CD4-positive, alpha-beta T cell treated with Interleukin-15 for 1 hour (primary cell): Measurements from ENCODE around the gene DAPK1.

Source experiments
- DNase-seq: peaks from one replicate; pipeline ENCODE4 v3.0.0-alpha.2; 2020

Gene DAPK1

GRCh38 chr9:87674565-87675299 lies 177.1 kb downstream of the DAPK1 start:
- DNase-seq: no peak

GRCh38 chr9:87675906-87676515 lies 178.3 kb downstream of the DAPK1 start:
- no peak for DNase-seq

- DNase-seq: no peak
Measured at GRCh38 chr9:87676976-87677775, 179.5 kb downstream of the DAPK1 start.

- DNase-seq: no peak
Measured at GRCh38 chr9:87677776-87678587, 180.3 kb downstream of the DAPK1 start.

- DNase-seq: no peak
Measured at GRCh38 chr9:87678650-87679355, 181.1 kb downstream of the DAPK1 start.

- DNase-seq: no peak
Measured at GRCh38 chr9:87681271-87682061, 183.8 kb downstream of the DAPK1 start.

GRCh38 chr9:87682085-87682484 lies 184.4 kb downstream of the DAPK1 start:
- no peak for DNase-seq

- DNase-seq: no peak
Measured at GRCh38 chr9:87682618-87683017, 185.0 kb downstream of the DAPK1 start.

- DNase-seq: no peak
Measured at GRCh38 chr9:87683751-87684626, 186.3 kb downstream of the DAPK1 start.

GRCh38 chr9:87684627-87685219 lies 187.1 kb downstream of the DAPK1 start:
- DNase-seq: no peak

GRCh38 chr9:87685441-87685840 lies 187.8 kb downstream of the DAPK1 start:
- DNase-seq: no peak

- DNase-seq: no peak
Measured at GRCh38 chr9:87685871-87686519, 188.3 kb downstream of the DAPK1 start.

- no peak for DNase-seq
Measured at GRCh38 chr9:87686520-87687090, 188.9 kb downstream of the DAPK1 start.

GRCh38 chr9:87687207-87687606 lies 189.5 kb downstream of the DAPK1 start:
- no peak for DNase-seq

- no peak for DNase-seq
Measured at GRCh38 chr9:87694236-87694755, 196.6 kb downstream of the DAPK1 start.

GRCh38 chr9:87695523-87695922 lies 197.9 kb downstream of the DAPK1 start:
- no peak for DNase-seq

- no peak for DNase-seq
Measured at GRCh38 chr9:87696641-87697040, 199.0 kb downstream of the DAPK1 start.

GRCh38 chr9:87698069-87698809 lies 200.6 kb downstream of the DAPK1 start:
- DNase-seq: no peak
